Measurements from ENCODE around the gene DOK5. TPM values are rescaled to one million over a fixed set of nuclear protein-coding genes. Genes with fewer than 3 reads are reported as not detected.

DOK5 gene
- not detected for total RNA-seq

- TF ChIP-seq CTCF (IDR thresholded peaks at IDR 0.05), result no peak
- no peaks in the 10 kb centered on the region for H3K27me3 ChIP-seq
- peak within 1 kb of the TSS; percentile 70 to 71 for H3K27ac ChIP-seq
- no peaks in the 10 kb centered on the region for H3K36me3 ChIP-seq
- no peaks in the 10 kb centered on the region for H3K9me3 ChIP-seq
- peak within 1 kb of the TSS; percentile 48 to 85 for H3K4me3 ChIP-seq
- peak in 1 of 2 donors; percentile 74 for DNase-seq (ENCODE audit: low spot score in 2 of 2)
- intact Hi-C loops (cut with DNase I), result loop anchor here (2.0 to 5.0 kb wide), 5 partner anchors 77 to 268 kb away; partner anchors contain the start of gene PFDN4
- peaks cover 0 to 3% of the 10 kb centered on the region in 2 donors for H3K4me1 ChIP-seq
These were observed at the start of gene DOK5 for GRCh38 chr20:54475334-54476168. DOK5 (plus strand) TSS chr20:54475593; CDS start chr20:54475947, 354 bp downstream.

- DNase-seq (ENCODE audit: low spot score in 2 of 2), result no peak
- Histone ChIP-seq H3K4me3 (no peak overlapping the region), H3K36me3 (no peaks in the 10 kb centered on the region), H3K9me3 (peaks cover 0 to 14% of the 10 kb centered on the region in 2 donors), H3K27ac (no peak overlapping the region), H3K4me1 (no peaks in the 10 kb centered on the region), H3K27me3 (no peaks in the 10 kb centered on the region)
- no peak for TF ChIP-seq CTCF (IDR thresholded peaks at IDR 0.05)
- intact Hi-C loops (cut with DNase I), result no loop called here
These were observed 46.0 kb upstream of the DOK5 start for GRCh38 chr20:54429364-54429763.

- no peaks in the 10 kb centered on the region for H3K9me3 ChIP-seq
- H3K4me1 ChIP-seq, result no peaks in the 10 kb centered on the region
- intact Hi-C loops (cut with DNase I), result no loop called here
- no peak for DNase-seq (ENCODE audit: low spot score in 2 of 2)
- no peak overlapping the region for H3K4me3 ChIP-seq
- H3K36me3 ChIP-seq, result no peaks in the 10 kb centered on the region
- H3K27ac ChIP-seq, result no peak overlapping the region
- H3K27me3 ChIP-seq, result no peaks in the 10 kb centered on the region
- TF ChIP-seq CTCF (IDR thresholded peaks at IDR 0.05), result no peak
These were observed 44.0 kb upstream of the DOK5 start for GRCh38 chr20:54431156-54431944.

- Histone ChIP-seq H3K27me3 (no peaks in the 10 kb centered on the region), H3K36me3 (no peaks in the 10 kb centered on the region), H3K4me1 (no peaks in the 10 kb centered on the region), H3K9me3 (no peaks in the 10 kb centered on the region), H3K4me3 (no peak overlapping the region), H3K27ac (no peak overlapping the region)
- intact Hi-C loops (cut with DNase I), result no loop called here
- no peak for DNase-seq (ENCODE audit: low spot score in 2 of 2)
- TF ChIP-seq CTCF (IDR thresholded peaks at IDR 0.05), result no peak
These were observed 42.4 kb upstream of the DOK5 start for GRCh38 chr20:54432966-54433365.

GRCh38 chr20:54433636-54434035 is 41.8 kb upstream of the DOK5 start:
- Histone ChIP-seq H3K9me3 (no peaks in the 10 kb centered on the region), H3K27me3 (no peaks in the 10 kb centered on the region), H3K4me1 (no peaks in the 10 kb centered on the region), H3K36me3 (no peaks in the 10 kb centered on the region), H3K4me3 (no peak overlapping the region), H3K27ac (no peak overlapping the region)
- DNase-seq (ENCODE audit: low spot score in 2 of 2), result no peak
- intact Hi-C loops (cut with DNase I), result no loop called here
- no peak for TF ChIP-seq CTCF (IDR thresholded peaks at IDR 0.05)
